GM19239 (cell line): ENCODE data around the gene WLS.
"Not testable (repeated sequence)": the region's sequence is repeated elsewhere in the genome, so short reads cannot be mapped to it uniquely, and the experiment has no call there.

Source experiments
- DNase-seq: peaks from one replicate; pipeline ENCODE4 v3.0.0; 2011; ENCODE audit warnings: low spot score; ENCODE audit not compliant: insufficient read length
- FAIRE-seq: peaks from 2 replicates; lab custom pipeline; 2011; peaks lifted over from hg19 to GRCh38; lab: Jason Lieb, UNC

The WLS gene

DNA sequence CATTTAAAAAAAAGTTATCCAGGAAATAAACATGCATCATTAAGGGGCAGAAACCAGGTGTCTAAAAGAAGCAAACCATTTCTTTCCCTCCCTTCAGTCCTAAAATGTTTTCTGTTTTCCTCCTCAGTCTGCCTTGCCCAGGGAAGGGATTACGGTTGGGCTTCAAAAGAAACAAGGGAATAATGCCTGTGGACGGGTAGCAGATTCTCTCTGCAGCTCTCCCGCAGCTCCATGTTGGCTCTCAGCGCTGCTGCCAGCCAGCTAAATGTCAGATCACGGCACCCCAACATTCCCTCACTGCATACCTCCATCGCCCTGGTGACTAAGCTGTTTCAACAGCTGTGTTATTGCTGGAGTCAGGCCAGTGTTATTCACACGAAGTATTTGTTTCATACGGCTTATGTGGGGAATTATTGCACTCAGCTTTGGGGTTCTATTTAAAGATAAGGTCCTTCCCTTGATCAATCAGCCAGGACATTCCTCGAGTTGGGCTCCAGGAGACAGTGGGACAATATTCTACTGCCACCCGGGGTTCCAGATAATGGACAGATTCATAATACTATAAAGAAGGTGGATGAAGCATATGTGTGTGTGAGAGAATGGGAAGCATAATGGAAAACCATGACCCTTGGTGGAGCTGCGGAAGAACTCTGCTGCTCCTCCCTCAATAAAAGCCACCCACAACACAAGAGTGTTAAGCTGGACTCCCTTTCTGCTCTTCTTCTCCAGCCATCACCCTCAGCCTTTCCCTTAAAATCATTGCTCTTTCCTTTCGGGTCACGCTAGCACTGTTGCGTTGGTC is 58.2 kb downstream of the WLS start:
- no peak for FAIRE-seq
- no peak for DNase-seq

DNA sequence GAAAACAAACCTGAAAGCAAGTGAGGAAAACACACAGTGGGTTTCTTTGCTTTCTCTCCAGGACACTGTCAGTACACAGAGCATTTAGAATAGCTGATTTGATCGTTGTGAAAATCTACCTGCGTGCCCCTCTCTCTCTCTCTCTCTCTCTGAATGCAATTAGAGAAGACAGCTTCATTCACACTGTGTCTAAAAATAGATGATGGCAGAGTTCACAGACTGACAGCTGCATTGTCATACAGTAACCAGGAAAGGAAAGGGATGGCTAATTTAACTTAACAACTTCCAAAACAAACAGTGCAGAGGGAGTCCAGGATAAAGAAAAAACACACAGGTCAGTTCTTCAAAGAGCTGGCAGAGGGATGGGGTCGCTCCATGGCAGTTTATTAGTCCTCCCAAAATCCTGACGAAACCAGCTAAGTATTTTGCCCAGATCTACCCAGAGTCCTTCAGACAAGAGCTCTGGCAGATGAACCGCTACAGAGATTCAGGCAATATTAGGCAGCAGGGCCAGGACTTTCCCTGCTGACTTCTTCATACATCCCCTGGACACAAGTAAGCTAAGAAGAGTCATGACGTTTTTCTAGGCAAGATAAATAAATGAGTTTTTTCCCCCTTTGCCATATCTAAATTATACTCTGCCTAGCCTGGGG is 58.9 kb downstream of the WLS start:
- DNase-seq (no peak), FAIRE-seq (no peak)

DNA sequence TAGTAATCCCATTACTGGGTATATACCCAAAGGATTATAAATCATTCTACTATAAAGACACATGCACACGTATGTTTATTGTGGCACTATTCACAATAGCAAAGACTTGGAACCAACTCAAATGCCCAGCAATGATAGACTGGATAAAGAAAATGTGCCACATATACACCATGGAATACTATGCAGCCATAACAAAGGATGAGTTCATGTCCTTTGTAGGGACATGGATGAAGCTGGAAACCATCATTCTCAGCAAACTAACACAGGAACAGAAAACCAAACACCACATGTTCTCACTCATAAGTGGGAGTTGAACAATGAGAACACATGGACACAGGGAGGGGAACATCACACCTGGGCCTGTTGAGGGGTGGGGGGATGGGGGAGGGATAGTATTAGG is 60.5 kb downstream of the WLS start:
- not testable (repeated sequence) for DNase-seq, FAIRE-seq

DNA sequence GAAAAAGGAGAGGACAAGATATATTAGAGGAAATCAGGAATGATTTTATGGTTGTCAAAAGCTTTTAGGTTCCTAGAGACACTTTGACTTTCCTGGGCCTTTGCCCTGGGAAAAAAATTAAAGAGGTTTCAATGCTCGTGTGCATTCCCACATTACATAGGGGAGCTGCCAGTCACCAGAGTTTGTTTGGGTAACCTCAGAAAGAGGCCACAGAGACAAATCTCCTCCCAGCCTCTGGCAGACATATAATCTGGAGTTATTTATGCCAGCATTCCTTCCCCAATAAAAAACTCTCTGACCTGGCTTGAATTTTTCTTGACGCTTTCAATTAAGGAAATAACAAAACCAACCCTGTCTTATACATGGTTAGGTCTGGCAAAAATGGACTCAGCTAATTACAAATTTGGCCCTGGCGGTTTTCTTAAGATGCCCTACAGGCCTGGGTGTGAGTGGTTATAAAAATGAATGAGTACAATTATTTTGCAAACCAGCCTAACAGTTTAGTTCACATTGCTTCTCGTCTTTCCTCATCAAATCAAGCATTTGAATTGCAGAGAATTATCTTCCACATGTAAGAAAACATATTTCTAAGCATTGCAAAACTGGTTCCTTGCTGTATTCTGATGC is 63.7 kb downstream of the WLS start:
- no peak for FAIRE-seq
- no peak for DNase-seq

DNA sequence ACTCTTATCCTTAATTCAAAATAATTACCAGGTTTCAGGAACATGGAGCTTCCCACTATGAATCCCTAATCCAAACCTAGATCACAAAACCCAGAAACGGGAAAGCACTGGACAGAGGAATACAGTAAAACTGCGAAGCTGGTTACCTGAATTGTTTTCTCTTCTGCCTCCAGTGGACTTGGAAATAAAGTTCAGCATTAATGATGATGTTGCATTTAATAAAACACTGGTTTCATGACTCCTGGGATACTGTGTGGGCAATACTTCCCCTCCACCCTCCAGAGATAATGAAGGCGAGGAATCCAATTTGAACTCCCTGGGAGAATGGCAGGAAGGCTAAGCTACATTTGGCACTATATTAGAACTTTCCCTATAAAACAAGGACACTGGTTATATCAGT is 65.1 kb downstream of the WLS start:
- FAIRE-seq (no peak), DNase-seq (no peak)

DNA sequence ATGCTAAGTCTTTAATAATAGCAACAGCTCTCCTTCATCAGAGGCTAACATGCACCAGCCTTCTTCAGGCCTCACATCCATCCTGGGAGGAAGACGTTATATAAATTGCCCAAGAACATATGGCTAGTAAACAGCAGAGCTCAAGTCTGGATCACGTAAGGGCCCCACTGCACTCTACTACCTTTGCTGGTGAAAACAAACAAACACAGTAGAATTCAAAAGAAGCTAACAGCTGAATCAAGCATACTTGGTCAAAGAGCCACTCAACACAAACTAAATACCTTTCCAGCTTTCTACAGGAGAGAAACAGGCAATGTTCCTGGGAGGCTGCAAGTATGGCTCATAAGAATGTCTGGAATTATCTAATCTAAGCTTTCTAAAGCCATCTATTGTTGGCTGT is 66.0 kb downstream of the WLS start:
- FAIRE-seq (no peak), DNase-seq (no peak)

DNA sequence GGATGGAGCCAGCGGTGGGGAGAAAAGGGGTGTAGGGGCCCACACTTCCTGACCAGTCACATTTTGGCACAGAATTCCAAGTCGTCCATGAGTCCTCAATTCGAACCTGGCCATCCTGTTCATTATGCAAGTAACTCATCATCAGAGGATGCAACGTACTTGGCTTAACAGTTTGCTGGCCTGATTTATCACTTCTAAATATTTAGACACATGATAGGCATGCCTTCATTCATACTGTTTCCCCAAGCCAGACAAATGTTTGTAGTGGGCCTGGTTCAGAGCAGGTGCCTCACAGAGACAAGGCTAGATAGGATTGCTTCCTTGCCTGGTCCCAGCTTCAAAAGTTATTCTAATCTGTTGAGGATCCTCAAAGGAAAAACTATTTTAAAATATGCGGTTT is 66.7 kb downstream of the WLS start:
- no peak for FAIRE-seq
- no peak for DNase-seq

DNA sequence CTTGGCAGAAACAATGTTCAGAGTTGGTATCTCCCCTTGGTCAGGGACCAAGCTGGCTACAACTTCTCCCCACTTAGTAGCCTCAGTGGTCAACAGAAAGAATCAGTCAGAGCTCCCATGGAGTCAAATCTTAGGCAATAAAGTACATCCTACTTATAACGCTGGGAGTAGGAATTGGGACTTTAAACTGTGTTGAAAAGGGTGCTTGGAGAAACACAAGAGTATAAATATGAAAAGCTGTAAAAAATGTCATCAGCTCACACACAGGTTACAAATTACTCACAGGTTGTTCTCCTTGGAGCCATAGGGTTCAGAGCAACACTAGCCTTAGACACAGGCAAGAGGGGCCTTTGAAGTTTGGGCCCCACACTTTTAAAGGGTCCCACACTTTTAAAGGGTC is 67.4 kb downstream of the WLS start:
- no peak for FAIRE-seq
- DNase-seq: no peak

DNA sequence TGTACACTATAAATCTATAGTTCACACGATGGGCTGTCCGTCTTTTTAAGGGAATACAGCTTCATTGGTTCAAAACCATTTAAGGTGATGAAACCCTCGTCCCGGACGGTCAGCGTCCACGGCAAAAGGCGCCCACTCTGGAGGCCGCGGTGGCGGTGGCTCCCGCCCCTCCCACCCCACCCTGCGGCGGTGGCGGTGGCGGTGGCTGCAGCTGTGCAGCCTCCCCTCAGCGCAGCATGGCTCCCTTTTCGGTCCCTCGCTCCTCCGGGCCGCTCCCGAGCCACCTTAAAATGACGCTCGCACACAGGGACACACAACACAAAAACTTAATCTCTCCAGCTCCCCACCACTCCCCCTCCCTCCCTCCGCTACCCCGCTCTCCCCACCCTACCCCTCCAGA is 69.1 kb downstream of the WLS start:
- FAIRE-seq: no peak
- no peak for DNase-seq

DNA sequence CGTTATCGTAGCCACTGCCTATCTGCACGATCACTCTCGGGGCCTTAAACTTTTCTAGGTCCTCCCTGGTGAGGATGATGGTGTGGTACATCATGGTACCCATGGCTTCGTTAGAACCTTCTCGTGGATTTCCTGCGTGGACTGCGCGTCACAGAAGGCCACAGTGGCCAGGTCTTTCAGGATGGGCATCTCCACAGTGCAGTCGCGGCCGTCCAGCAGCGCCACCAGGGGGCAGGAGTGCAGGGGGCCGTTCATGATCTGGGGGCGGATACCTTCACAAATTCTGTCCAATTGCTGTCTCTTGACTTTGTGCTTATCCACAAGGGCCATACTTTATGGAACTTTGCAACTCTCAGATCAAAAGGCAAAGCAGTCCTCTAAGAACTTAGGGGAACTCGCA is 69.6 kb downstream of the WLS start:
- FAIRE-seq: no peak
- DNase-seq: no peak

DNA sequence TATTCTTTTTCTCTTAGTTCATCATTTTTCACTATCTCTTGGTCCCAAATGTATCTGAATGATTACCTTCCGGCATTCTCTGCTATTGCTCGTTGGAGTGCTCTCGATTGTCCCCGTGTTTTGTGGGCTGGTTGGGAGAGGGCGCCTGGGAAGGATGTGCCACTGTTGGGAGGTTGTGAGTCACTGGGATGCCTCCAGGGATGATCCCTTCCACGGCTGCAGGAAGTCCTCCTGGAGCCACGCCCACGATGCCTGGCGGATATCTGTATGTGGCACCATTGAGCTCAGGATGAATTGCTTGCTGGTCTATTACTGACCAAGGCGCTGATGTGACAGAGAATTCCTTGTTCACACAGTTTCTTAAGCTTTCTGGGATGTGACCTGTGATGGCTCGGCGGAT is 70.7 kb downstream of the WLS start:
- not testable (repeated sequence) for DNase-seq, FAIRE-seq

DNA sequence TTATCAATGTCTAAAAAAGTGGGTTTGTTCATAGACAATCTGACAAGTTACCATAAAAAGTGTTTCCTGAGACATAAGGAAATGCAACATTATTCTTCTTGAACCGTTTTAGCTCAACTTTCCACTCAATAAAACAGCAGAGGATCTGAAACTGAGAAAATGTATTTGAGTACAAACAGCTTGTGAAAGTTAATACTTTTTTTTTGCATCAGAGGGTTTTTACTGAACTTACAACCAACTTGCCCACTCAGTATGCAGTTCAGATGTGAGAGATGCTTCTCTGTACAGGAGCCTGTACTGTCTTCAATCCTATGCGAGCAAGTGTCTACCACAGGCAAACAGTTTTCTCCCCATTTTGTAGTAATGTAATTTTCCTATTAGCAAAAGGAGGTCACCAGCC is 71.4 kb downstream of the WLS start:
- peak; percentile 15 for DNase-seq
- FAIRE-seq: not testable (repeated sequence)

DNA sequence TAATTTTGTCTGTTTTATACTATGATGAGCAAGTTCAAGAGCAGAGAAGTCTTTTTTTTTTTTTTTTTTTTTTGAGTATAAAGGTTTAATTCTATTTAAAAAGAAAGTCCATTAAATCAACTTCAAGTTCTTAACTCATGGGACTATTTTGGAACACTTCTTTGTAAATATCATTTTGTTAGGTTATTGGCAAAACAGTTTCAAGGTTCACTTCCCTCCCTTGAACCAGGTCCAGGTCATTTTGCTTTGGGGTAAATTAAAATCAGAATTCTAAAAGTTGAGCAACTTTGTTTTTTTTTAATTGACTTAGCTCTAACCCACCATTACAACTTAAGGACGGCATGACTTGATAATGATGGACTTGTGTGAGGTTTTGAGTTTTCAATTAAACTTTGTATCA is 72.3 kb downstream of the WLS start:
- DNase-seq (no peak), FAIRE-seq (no peak)

DNA sequence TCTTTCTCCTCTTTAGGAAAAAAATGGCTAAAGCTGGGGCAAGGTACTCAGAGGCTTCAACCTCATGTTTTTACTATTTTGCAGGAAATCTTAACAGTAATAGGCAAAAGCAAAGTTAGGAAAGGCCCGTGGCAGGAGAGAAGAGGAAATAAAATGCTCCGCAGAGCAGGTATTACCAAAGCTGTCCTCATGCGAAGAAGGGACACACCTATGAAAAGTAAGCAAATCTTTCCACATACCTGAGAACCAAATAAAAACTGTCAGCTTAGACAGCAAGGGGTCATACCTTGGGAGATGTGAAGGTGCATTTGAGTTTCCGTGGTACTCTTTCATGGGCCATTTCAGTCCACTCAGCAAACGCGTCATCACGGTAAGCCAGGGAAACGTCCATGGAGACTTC is 73.5 kb downstream of the WLS start:
- DNase-seq (no peak), FAIRE-seq (no peak)

DNA sequence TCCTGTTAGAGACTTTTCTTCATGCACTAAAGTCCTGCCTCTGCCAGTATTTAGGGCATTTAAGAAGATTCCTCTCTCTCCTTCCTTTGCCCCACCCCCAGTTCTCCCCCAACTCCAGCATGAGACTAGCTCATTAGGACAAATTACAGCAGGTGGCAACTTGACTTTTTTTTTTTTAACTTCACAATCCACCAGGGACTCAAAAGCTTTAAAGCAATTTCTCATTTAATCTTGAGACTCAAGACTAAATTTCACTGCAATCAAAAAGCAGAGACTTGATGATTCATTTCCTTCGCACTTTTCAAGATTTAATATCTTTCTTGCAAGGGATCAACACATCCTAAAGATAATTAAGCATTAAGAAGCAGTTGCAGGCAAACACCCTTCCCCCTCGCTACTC is 74.9 kb downstream of the WLS start:
- FAIRE-seq (no peak), DNase-seq (no peak)

DNA sequence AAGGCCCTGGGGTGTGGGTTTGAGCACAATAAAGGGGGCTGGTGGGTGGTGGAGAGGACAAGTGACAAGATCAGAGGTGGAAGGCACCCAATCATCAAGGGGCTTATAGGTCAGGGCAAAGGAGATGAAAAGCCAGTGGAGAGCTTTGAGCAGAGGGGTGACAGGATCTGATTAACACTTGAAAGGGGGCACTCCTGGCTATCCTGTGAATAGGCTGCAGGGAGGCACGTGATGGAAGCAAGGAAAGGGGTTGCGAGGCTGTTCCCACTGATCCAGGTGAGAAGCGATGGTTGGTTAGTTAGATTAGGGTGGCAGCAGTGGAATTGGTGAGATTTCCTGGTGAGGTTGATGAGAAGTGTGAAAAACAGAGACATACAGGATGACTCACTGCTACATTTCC is 80.6 kb downstream of the WLS start:
- FAIRE-seq: no peak
- no peak for DNase-seq

DNA sequence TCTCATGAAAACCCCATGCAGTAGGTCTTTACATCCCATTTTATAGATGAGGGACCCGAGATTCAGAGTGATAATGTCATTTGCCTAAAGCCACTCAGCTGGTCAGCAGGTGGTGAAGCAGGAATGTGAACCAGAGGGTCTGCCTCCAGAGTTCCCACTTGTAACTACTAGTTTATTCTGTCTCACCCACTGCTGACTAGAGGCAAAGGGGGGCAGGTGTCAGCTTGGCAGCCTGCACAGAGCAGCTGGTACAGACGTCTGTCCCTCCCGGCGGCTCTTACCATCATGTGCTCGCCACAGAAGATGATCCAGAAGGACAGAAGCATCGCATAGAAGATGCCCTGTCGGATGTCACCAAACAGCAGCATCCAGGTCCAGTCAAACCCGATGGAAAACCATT is 82.4 kb downstream of the WLS start:
- FAIRE-seq: no peak
- no peak for DNase-seq

DNA sequence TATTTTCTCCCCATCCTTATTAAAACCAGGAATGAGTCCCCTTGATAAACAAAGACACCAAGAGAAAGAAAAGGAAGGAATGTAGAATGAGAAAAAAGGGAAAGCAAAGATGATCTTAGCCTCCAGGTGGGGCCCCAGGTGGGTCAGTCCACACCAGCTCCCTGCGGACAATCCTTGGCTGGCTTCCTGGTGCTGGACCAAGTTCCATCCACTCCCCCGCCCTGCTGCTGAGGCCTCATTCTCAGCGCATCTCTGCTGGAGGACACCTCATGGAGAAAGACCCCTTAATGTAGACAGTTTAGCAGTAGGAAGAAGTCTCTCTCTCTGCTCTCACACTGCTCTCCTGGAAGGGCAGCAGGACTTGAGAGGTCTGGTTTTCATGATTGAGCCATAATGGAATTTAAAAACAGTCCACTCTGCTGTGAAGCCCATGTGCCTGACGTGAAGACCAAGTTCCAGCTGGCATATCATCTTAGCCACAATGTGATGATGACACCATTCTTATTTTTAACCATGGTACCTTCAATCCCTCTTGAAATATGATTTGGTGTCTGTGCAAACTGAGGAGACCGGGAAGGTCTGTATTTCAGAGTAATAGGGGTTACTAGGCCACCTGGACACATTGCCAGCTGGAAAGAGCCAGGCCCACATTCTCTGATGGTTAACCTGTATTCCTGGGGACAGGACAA is 83.1 kb downstream of the WLS start:
- FAIRE-seq: no peak
- DNase-seq: no peak

DNA sequence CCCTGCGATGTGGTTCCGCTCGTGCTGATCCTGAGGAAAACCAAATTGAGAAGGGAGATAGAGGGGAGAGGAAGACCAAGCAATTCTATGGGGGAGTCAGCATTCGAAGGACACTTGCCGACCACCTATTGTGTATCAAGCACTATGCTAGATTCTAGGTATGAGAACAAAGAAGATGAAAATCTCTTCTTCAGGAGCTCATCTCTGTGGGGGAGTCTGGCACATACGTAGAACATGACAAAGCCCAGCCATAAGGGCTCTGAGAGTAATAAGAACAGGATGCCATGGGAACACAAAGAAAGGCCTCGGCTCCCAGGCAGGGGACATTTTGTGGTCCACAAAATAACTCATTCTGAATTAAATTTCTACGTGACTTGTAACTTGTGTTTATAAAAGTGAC is 83.7 kb downstream of the WLS start:
- DNase-seq: no peak
- FAIRE-seq: no peak

DNA sequence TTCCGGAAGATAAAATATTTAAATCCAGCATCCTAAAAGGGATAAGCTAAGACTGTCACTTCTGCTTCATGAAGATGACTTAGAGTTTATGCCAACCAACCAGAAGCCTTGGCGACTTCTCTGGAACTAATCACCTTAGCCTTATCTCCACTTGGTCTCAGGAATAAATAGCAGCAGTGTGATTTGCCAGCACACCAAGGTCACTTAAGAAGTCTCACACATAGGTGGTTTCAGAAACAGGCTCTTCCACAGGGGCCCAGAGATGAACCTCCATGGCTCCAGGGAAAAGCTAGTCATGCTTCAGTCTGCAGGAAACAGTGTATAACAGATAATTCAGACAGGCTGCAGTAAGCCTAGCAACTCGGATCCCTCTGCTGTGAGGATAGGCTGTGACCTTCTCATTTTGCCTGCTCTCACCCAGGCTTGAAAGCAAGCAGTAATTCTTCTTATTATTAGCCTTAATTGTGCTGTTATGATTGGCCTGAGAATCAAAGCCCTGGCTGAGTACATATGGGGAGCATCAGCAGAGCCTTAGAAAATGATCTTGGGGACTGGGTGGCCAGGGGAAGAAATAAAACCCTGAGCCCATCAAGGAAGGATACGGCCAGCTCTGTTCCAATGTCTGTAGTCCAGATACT is 84.7 kb downstream of the WLS start:
- FAIRE-seq: no peak
- DNase-seq: no peak
